GM12878 (cell line): Measurements from ENCODE around the gene DPH6. TPM values are rescaled to one million over a fixed set of nuclear protein-coding genes. Genes with fewer than 3 reads are reported as not detected.

ENCODE experiments used
- ATAC-seq: fragments of 200-7000 bp; cut with Tn5 transposase; 3 replicates; pipeline ENCODE4 v1.9.1; 2020; ENCODE audit warnings: mild to moderate bottlenecking, moderate library complexity
- BruUV-seq: library from RNA; stranded (reverse); fragments of 400-500 nt; replicated peaks from 2 replicates; lab custom pipeline; 2021; lab: Mats Ljungman, UMichigan
- CTCF ChIA-PET: fragments of 300-600 bp; sonication (Branson Sonifier 250); formaldehyde crosslinking; extraction: SDS; loops from one replicate; lab custom pipeline; 2021; ENCODE audit warnings: inconsistent platforms; lab: Yijun Ruan, JAX
- POLR2A ChIA-PET: fragments of 350-600 bp; formaldehyde crosslinking; extraction: SDS; loops from one replicate; lab custom pipeline; 2021; ENCODE audit warnings: inconsistent platforms; lab: Charles Lee
- RAD21 ChIA-PET: fragments of 300-600 bp; sonication (Branson Sonifier 250); formaldehyde crosslinking; loops from one replicate; lab custom pipeline; 2023; ENCODE audit warnings: antibody characterized with exemption; ENCODE audit not compliant: unreplicated experiment; lab: Charles Lee
- SMC1A ChIA-PET: fragments of 300-600 bp; sonication (Branson Sonifier 250); formaldehyde crosslinking; loops from one replicate; lab custom pipeline; 2023; ENCODE audit not compliant: unreplicated experiment, uncharacterized antibody; lab: Charles Lee
- DNase-seq: peaks from one replicate; pipeline ENCODE4 v3.0.0-alpha.2; 2011; ENCODE audit warnings: low read depth, low spot score
- FAIRE-seq: peaks from 3 replicates; lab custom pipeline; 2011; peaks lifted over from hg19 to GRCh38; lab: Jason Lieb, UNC
- H2AFZ ChIP-seq: 2 replicates; pipeline ENCODE4 v1.6.0; 2011; ENCODE audit warnings: low read depth, low read length, control low read depth; ENCODE audit not compliant: control insufficient read depth
- H3K27ac ChIP-seq: 2 replicates; pipeline ENCODE4 v1.5.1; 2011; ENCODE audit warnings: control low read depth; ENCODE audit not compliant: control insufficient read depth, insufficient read depth
- H3K27me3 ChIP-seq, 2 experiments: replicated peaks in 1 of 2; 2 replicates each; pipeline versions ENCODE4 v1.6.0 to v1.6.1; 2011; ENCODE audit warnings: low read length in 1 of 2; ENCODE audit not compliant: control insufficient read depth in 2 of 2, insufficient read depth in 2 of 2
- H3K36me3 ChIP-seq, 2 experiments: 2 replicates each; pipeline ENCODE4 v1.5.1; 2011; ENCODE audit warnings: low read length in 1 of 2; ENCODE audit not compliant: control insufficient read depth in 2 of 2, insufficient read depth in 2 of 2
- H3K4me1 ChIP-seq: 2 replicates; pipeline ENCODE4 v1.6.1; 2011; ENCODE audit warnings: mild to moderate bottlenecking, low read length, moderate library complexity, mixed read lengths; ENCODE audit not compliant: control insufficient read depth, insufficient read depth
- H3K4me2 ChIP-seq: 2 replicates; pipeline ENCODE4 v1.6.0; 2011; ENCODE audit warnings: control low read depth; ENCODE audit not compliant: control insufficient read depth, insufficient read depth
- H3K4me3 ChIP-seq: fragments of 200-600 bp; sonication (generic); 2 replicates; pipeline ENCODE4 v1.5.1; 2016
- H3K79me2 ChIP-seq: 2 replicates; pipeline ENCODE4 v1.6.0; 2011; ENCODE audit warnings: low read length; ENCODE audit not compliant: control insufficient read depth, insufficient read depth
- H3K9ac ChIP-seq: 2 replicates; pipeline ENCODE4 v1.8.0; 2011; ENCODE audit warnings: low read length, control low read depth, mixed read lengths; ENCODE audit not compliant: control insufficient read depth, insufficient read depth
- H3K9me3 ChIP-seq: replicated peaks from 3 replicates; pipeline ENCODE4 v1.5.1; 2011; ENCODE audit warnings: mild to moderate bottlenecking, low read length; ENCODE audit not compliant: control insufficient read depth, insufficient read depth
- H4K20me1 ChIP-seq: 2 replicates; pipeline ENCODE4 v1.6.0; 2011; ENCODE audit not compliant: control insufficient read depth, insufficient read depth
- BHLHE40 ChIP-seq, 2 experiments: fragments of 450-650 bp in 1 of 2; IDR thresholded peaks; 2 replicates each; pipeline ENCODE4 v1.6.1; 2011 to 2017; ENCODE audit warnings: low read depth in 2 of 2, borderline replicate concordance in 1 of 2, improper control_type of control experiment in 1 of 2, low read length in 1 of 2, mild to moderate bottlenecking in 1 of 2
- BMI1 ChIP-seq: fragments of 450-650 bp; IDR thresholded peaks from 2 replicates; pipeline ENCODE4 v1.6.1; 2016; ENCODE audit warnings: mild to moderate bottlenecking, moderate library complexity, borderline replicate concordance
- EP300 ChIP-seq, 2 experiments: fragments of 150-350 bp in 1 of 2; IDR thresholded peaks; 2 replicates each; pipeline ENCODE4 v1.6.1; 2011 to 2012; ENCODE audit warnings: low read depth in 2 of 2, low read length in 2 of 2, borderline replicate concordance in 1 of 2, improper control_type of control experiment in 1 of 2, inconsistent platforms in 1 of 2; ENCODE audit not compliant: control insufficient read depth in 1 of 2
- FOXM1 ChIP-seq: IDR thresholded peaks from 2 replicates; pipeline ENCODE4 v1.6.1; 2012; ENCODE audit warnings: low read depth, mild to moderate bottlenecking, inconsistent platforms, low read length, moderate library complexity
- GABPA ChIP-seq: IDR thresholded peaks from 2 replicates; pipeline ENCODE4 v1.6.1; 2014; ENCODE audit warnings: antibody characterized with exemption, low read depth, mild to moderate bottlenecking, inconsistent platforms
- HDAC2 ChIP-seq: fragments of 200-600 bp; sonication (generic); IDR thresholded peaks from 2 replicates; pipeline ENCODE4 v1.6.1; 2017
- MEF2A ChIP-seq: IDR thresholded peaks from 2 replicates; pipeline ENCODE4 v1.6.1; 2011; ENCODE audit warnings: low read depth, mild to moderate bottlenecking, low read length, moderate library complexity; ENCODE audit not compliant: insufficient read depth
- MTA3 ChIP-seq: IDR thresholded peaks from 2 replicates; pipeline ENCODE4 v1.6.1; 2012; ENCODE audit warnings: low read length, inconsistent platforms, borderline replicate concordance
- MYC ChIP-seq: IDR thresholded peaks from 2 replicates; pipeline ENCODE4 v1.6.1; 2011; ENCODE audit warnings: mild to moderate bottlenecking, low read length, moderate library complexity, inconsistent platforms; ENCODE audit not compliant: insufficient read depth, insufficient replicate concordance, insufficient read length, severe bottlenecking
- NFIC ChIP-seq: IDR thresholded peaks from 2 replicates; pipeline ENCODE4 v1.6.1; 2012; ENCODE audit warnings: low read depth, mild to moderate bottlenecking, inconsistent platforms, low read length, moderate library complexity
- RFX5 ChIP-seq: IDR thresholded peaks from 2 replicates; pipeline ENCODE4 v1.6.1; 2011; ENCODE audit warnings: low read depth, low read length, improper control_type of control experiment
- SMAD1 ChIP-seq: fragments of 450-650 bp; IDR thresholded peaks from 2 replicates; pipeline ENCODE4 v1.6.1; 2018; ENCODE audit warnings: mild to moderate bottlenecking, low read depth; ENCODE audit not compliant: partially characterized antibody
- WGBS: methylation state at CpG from one replicate; pipeline ENCODE4 v1.1.6; 2016; ENCODE audit warnings: low lambda C conversion rate; ENCODE audit not compliant: insufficient replicate concordance, insufficient coverage; ENCODE audit errors: missing lambda C conversion rate; 5-methylcytosine and 5-hydroxymethylcytosine counted together
- in situ Hi-C: fragments of 300-500 bp; cut with MboI; formaldehyde crosslinking; loops from 9 replicates; pipeline ENCODE4 v1.14.3; 2018; ENCODE audit warnings: mixed read lengths
- intact Hi-C: fragments of 100-400 bp; cut with micrococcal nuclease; formaldehyde crosslinking; loops from one replicate; pipeline ENCODE4 v1.14.2; 2022; ENCODE audit not compliant: unreplicated experiment
- polyA plus RNA-seq, 11 experiments: library from polyadenylated mRNA; depleted of rRNA in 4 of 11; unstranded in 6 of 11; stranded (reverse) in 5 of 11; fragments of >200 nt; fragmentation: Nextera tagmentation in 4 of 11; fragmentation: Illumina TruSeq in 1 of 11; extraction: Ambion mirVana in 4 of 11; extraction: Trizol in 1 of 11; gene quantifications; 1 replicate in 1 of 11; 2 replicates in 10 of 11; pipeline versions ENCODE4 v1.2.1 to v1.2.3, GENCODE V29; 2011 to 2016; ENCODE audit warnings: inconsistent platforms in 2 of 11, missing spikeins in 2 of 11, low read depth in 1 of 11
- total RNA-seq, 4 experiments: library from RNA; depleted of rRNA in 3 of 4; stranded (reverse); fragments of >200 nt in 3 of 4; fragmentation: Illumina TruSeq in 1 of 4; extraction: Trizol in 1 of 4; gene quantifications; 2 replicates each; pipeline versions ENCODE4 v1.2.1 to v1.2.3, GENCODE V29; 2013 to 2021

DPH6 gene
- total and polyA plus RNA-seq, 10 of the 15 experiments (the other 5 are each of a cell fraction or from before 2014, with no cell fraction given), result 9.0 to 68.5 (median 17.1) TPM

DNA sequence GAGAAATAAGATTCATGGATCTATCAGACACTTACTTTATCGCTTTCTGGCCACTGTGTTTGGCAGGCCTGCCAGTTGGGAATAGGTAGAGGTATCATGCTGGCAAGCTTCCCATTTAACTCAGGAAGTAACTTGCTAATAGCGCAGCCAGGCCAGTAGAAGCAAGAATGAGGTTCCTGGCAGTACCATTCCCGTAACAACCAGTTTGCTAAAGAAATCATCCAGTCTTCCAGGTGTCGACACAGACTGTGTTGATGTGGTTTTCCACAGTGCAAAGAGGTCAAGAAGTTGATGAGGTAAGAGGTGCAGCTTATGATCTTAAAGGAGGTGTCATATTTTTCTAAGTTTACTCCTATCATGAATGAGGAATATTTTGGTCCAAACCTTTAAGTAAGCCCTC lies 46.2 kb downstream of the DPH6 start:
- H2AFZ ChIP-seq, result no peak overlapping the region
- H3K4me2 ChIP-seq, result no peak overlapping the region
- intact Hi-C loops, result no loop called here
- DNase-seq, result no peak
- H3K36me3 ChIP-seq, result no peaks in the 10 kb centered on the region
- no peaks in the 10 kb centered on the region for H3K9me3 ChIP-seq
- in situ Hi-C loops, result no loop called here
- H4K20me1 ChIP-seq, result no peaks in the 10 kb centered on the region
- no TSS peak for BruUV-seq
- WGBS, result 94% methylated on average over 4 of the region's 4 CpGs
- ChIA-PET CTCF (interaction anchor here (0.8 to 2.0 kb wide), 2 partner anchors 10 to 56 kb away, joined by 3 to 8 read pairs; no protein-coding TSS in a partner anchor), RAD21 (no interaction called here)
- H3K27me3 ChIP-seq, result no peaks in the 10 kb centered on the region
- no peak overlapping the region for H3K27ac ChIP-seq
- TF ChIP-seq GABPA (no peak), MTA3 (no peak), SMAD1 (no peak), BHLHE40 (IDR thresholded peaks at IDR 0.05; ENCODE audit: borderline replicate concordance in 1 of 2, low read depth in 2 of 2, low read length in 1 of 2) (no peak), FOXM1 (no peak), MEF2A (no peak), BMI1 (no peak), HDAC2 (no peak), MYC (no peak), RFX5 (no peak), NFIC (no peak), EP300 (IDR thresholded peaks at IDR 0.05; ENCODE audit: borderline replicate concordance in 1 of 2, control insufficient read depth in 1 of 2, low read depth in 2 of 2, low read length in 2 of 2) (no peak)
- TF ChIP-seq, all 136 proteins: peak for 0
- H3K4me3 ChIP-seq, result no peak overlapping the region
- H3K9ac ChIP-seq, result no peak overlapping the region
- no peaks in the 10 kb centered on the region for H3K4me1 ChIP-seq
- ATAC-seq, result no peak
- SMC1A ChIA-PET, result interaction anchor here (0.8 to 1.0 kb wide), 2 partner anchors 10 to 19 kb away, joined by 3 read pairs; no protein-coding TSS in a partner anchor
- POLR2A ChIA-PET, result no interaction called here
- no peaks in the 10 kb centered on the region for H3K79me2 ChIP-seq
- no peak for FAIRE-seq
